SK-N-SH treated with all-trans-retinoic acid at 6 μM for 48 hours (cell line): ENCODE data around the gene NPLOC4.

Experiments
- ATAC-seq: fragments of 200-7000 bp; cut with Tn5 transposase; 3 replicates; pipeline ENCODE4 v1.9.1; 2020; ENCODE audit warnings: mild to moderate bottlenecking, moderate library complexity
- ARNTL ChIP-seq: fragments of 450-650 bp; formaldehyde crosslinking; IDR thresholded peaks from 2 replicates; pipeline ENCODE4 v1.5.0; 2020; ENCODE audit warnings: low read depth, mild to moderate bottlenecking, moderate library complexity, borderline replicate concordance
- BACH2 ChIP-seq: fragments of 250-450 bp; sonication (Bioruptor Pico); IDR thresholded peaks from 2 replicates; pipeline ENCODE4 v1.9.0; 2021; ENCODE audit warnings: mild to moderate bottlenecking, borderline replicate concordance
- CREB5 ChIP-seq: fragments of 250-450 bp; sonication (Bioruptor Pico); IDR thresholded peaks from 2 replicates; pipeline ENCODE4 v1.5.1; 2020; ENCODE audit warnings: low read depth, mild to moderate bottlenecking, moderate library complexity
- CSRNP3 ChIP-seq: fragments of 250-450 bp; sonication (Bioruptor Pico); IDR thresholded peaks from 2 replicates; pipeline ENCODE4 v1.5.1; 2021; ENCODE audit warnings: mild to moderate bottlenecking, moderate library complexity
- ESRRG ChIP-seq: fragments of 250-450 bp; sonication (Bioruptor Pico); IDR thresholded peaks from 2 replicates; pipeline ENCODE4 v1.6.1; 2021; ENCODE audit warnings: mild to moderate bottlenecking
- GLIS3 ChIP-seq: fragments of 250-450 bp; sonication (Bioruptor Pico); IDR thresholded peaks from 2 replicates; pipeline ENCODE4 v1.5.0; 2020; ENCODE audit warnings: mild to moderate bottlenecking, moderate library complexity
- ISL1 ChIP-seq: fragments of 250-450 bp; sonication (Bioruptor Pico); IDR thresholded peaks from 2 replicates; pipeline ENCODE4 v2.1.2; 2022; ENCODE audit warnings: mild to moderate bottlenecking, moderate library complexity
- PATZ1 ChIP-seq: fragments of 250-450 bp; sonication (Bioruptor Pico); IDR thresholded peaks from 2 replicates; pipeline ENCODE4 v1.8.0; 2020; ENCODE audit warnings: mild to moderate bottlenecking, moderate library complexity, borderline replicate concordance
- POU6F1 ChIP-seq: fragments of 250-450 bp; sonication (Bioruptor Pico); IDR thresholded peaks from 2 replicates; pipeline ENCODE4 v1.8.0; 2021; ENCODE audit warnings: low read depth, mild to moderate bottlenecking, moderate library complexity, borderline replicate concordance
- PPARA ChIP-seq: fragments of 250-450 bp; sonication (Bioruptor Pico); IDR thresholded peaks from 2 replicates; pipeline ENCODE4 v1.5.0; 2020; ENCODE audit warnings: mild to moderate bottlenecking, borderline replicate concordance
- RARB ChIP-seq: fragments of 250-450 bp; sonication (Bioruptor Pico); IDR thresholded peaks from 2 replicates; pipeline ENCODE4 v1.8.0; 2021; ENCODE audit warnings: mild to moderate bottlenecking, moderate library complexity
- SNAI2 ChIP-seq: fragments of 250-450 bp; sonication (Bioruptor Pico); IDR thresholded peaks from 2 replicates; pipeline ENCODE4 v1.5.0; 2020; ENCODE audit warnings: mild to moderate bottlenecking, moderate library complexity
- TCF4 ChIP-seq: fragments of 250-450 bp; sonication (Bioruptor Pico); IDR thresholded peaks from 2 replicates; pipeline ENCODE4 v1.8.0; 2021; ENCODE audit warnings: mild to moderate bottlenecking, moderate library complexity, borderline replicate concordance
- TOX ChIP-seq: fragments of 250-450 bp; sonication (Bioruptor Pico); IDR thresholded peaks from 2 replicates; pipeline ENCODE4 v1.8.0; 2021; ENCODE audit warnings: mild to moderate bottlenecking, moderate library complexity, borderline replicate concordance
- TSHZ2 ChIP-seq: fragments of 250-450 bp; sonication (Bioruptor Pico); IDR thresholded peaks from 2 replicates; pipeline ENCODE4 v1.5.0; 2020; ENCODE audit warnings: mild to moderate bottlenecking, moderate library complexity
- ZC3H10 ChIP-seq: fragments of 250-450 bp; sonication (Bioruptor Pico); IDR thresholded peaks from 2 replicates; pipeline ENCODE4 v1.5.1; 2021; ENCODE audit warnings: mild to moderate bottlenecking, moderate library complexity
- ZFP3 ChIP-seq: fragments of 250-450 bp; sonication (Bioruptor Pico); IDR thresholded peaks from 2 replicates; pipeline ENCODE4 v1.5.0; 2020; ENCODE audit warnings: mild to moderate bottlenecking, moderate library complexity
- ZFP30 ChIP-seq: fragments of 450-650 bp; formaldehyde crosslinking; IDR thresholded peaks from 2 replicates; pipeline ENCODE4 v1.5.0; 2022; ENCODE audit warnings: mild to moderate bottlenecking, moderate library complexity
- ZNF565 ChIP-seq: fragments of 450-650 bp; formaldehyde crosslinking; conservative IDR thresholded peaks from 2 replicates; pipeline ENCODE4 v1.5.0; 2020; ENCODE audit warnings: low read depth, mild to moderate bottlenecking, moderate library complexity
- ZNF8 ChIP-seq: fragments of 450-650 bp; formaldehyde crosslinking; IDR thresholded peaks from 2 replicates; pipeline ENCODE4 v1.5.0; 2020; ENCODE audit warnings: mild to moderate bottlenecking, moderate library complexity

NPLOC4 gene

GRCh38 chr17:81647640-81648012 lies 10.7 kb upstream of the NPLOC4 start:
- TF ChIP-seq BACH2 (no peak), SNAI2 (no peak), ZFP30 (CRISPR knock-in tag) (no peak), ZFP3 (no peak), TOX (no peak), CREB5 (CRISPR knock-in tag) (no peak), RARB (CRISPR knock-in tag) (no peak), ISL1 (CRISPR knock-in tag) (no peak), ZNF565 (CRISPR knock-in tag) (no peak), ZC3H10 (CRISPR knock-in tag) (no peak), TCF4 (CRISPR knock-in tag) (no peak), PATZ1 (CRISPR knock-in tag) (no peak), CSRNP3 (CRISPR knock-in tag) (no peak), TSHZ2 (CRISPR knock-in tag) (no peak), ZNF8 (CRISPR knock-in tag) (no peak), ESRRG (CRISPR knock-in tag) (no peak), ARNTL (CRISPR knock-in tag) (no peak), PPARA (CRISPR knock-in tag) (no peak)
- no peak for ATAC-seq

- ATAC-seq = no peak
- TF ChIP-seq ZFP3 (no peak), ZNF8 (CRISPR knock-in tag) (no peak), GLIS3 (CRISPR knock-in tag) (no peak), POU6F1 (CRISPR knock-in tag) (no peak), RARB (CRISPR knock-in tag) (no peak), ZFP30 (CRISPR knock-in tag) (no peak), ZC3H10 (CRISPR knock-in tag) (no peak)
Observed at GRCh38 chr17:81646869-81647600, 10.1 kb upstream of the NPLOC4 start.
